Myometrial cell (primary cell): ENCODE data around the gene DLG2. TPM values are rescaled to one million over a fixed set of nuclear protein-coding genes. Genes with fewer than 3 reads are reported as not detected.

Experiments used
- total RNA-seq: library from RNA; depleted of rRNA; stranded (reverse); fragments of >200 nt; gene quantifications from 2 replicates; pipeline ENCODE4 v1.2.3, GENCODE V29; 2015

Gene DLG2
- total RNA-seq = 0.18 TPM in 1 of 2 replicates, not detected in the other

DNA sequence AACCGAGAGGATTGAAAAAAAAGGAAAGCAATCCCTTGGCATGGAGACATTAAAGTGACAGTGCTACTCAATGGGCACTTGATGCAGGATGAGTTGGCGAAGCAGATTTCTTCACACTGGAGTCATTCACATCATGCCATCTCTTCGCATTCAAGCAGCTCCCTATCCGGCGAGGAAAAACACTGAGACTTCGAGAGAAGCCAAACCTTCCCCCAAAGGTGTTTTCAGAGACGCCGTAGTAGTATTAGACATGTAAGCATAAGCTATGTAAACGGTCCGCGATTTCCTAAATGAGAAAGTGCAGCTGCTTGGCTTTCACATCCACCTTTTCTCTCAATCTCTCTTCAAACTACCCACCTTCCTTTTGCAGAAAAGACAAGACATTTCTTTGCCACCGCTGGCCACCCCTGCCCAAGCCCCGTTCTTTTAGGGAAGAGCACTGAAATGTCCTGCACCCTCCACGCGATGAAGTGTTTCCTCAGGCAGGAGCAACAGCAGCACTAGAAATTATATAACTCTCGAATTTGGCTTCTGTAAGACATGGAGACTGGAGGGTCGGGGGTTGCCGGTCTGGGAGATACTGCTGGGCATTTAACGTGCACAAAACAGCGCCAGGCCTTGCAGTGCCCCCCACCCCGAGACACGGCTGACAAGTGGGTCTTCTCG is at the start of gene DLG2:
Gene DLG2 (minus strand): TSS at position 13 of the 666 bp plus-strand sequence.

DNA sequence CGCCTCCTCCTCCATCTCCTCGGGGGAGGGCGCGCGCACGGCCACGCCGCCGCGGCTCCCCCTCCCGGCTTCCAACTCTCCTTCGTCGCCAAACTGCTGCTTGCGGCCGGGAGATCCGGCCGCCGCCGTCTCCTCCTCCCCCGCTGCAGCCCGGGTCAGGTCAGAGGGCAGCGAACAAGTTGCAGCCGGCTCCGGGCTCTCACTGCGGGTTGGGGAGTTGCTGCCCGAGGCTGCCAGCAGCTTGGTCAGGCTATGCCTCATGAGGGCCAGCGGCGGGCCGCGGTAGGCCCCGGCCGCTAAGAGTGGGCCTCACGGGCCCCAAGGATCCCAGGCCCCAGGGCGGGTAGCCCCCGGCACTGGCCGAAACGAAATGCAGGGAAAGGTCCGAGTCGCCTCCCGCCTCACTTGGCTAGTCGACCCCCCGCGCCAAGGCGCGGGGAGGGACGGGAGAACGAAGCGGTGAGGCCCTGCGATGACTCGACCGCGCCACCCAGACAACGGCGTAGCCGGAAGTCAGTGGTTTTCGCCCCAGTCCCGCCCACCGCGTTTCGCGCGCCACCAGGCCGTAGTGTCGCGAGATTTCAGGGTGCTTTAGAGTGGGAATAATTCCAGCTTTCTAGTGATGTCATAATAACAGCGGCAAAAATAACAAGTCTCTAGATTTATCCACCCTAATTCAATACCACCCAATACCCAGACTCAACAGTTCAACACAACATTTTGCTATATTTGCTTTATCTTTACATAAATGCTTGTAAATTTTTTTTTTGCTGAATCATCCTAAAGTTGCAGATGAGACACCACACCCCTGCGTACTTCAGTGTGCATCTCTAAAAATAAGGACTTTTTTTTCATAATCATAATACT is 37.7 kb upstream of the DLG2 start, which contains the start of gene CREBZF:
Gene CREBZF (minus strand): TSS at position 515 of the 867 bp plus-strand sequence. CDS start 254 bp downstream, at position 261.

DNA sequence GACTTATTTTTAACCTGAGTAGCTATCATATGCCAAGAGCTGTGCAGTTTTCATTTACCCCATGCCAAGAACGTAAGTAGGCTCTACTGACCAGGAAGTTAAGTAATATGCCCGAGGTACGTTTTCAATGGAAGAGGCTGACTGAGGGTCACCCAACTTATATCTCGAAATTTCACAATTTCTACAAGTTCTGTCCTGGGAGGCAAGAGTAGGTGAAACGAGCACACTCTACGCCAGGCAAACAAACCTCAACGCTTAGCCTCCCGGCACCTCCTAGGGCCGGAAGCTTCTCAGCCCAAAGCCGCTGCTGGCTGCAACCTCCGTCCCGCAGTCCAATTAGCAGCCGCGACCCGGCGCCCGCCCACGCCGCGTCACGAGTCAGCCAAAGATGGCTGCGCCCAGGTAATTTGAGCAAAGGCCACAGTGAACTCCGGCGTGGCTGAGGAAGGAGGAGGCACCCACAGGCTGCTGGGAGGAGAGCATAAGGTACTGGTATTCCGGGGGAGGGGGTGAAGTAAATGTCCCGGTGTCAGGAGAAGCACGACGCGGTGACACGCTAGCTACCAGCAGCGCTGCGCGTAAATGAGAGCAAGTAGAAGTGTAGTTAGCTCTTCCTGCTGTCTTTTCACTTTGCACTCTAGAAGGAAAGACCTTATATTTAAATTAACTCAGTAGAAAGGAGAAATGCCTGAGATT is 20.6 kb upstream of the DLG2 start, which contains the start of gene TMEM126A:
Gene TMEM126A (plus strand): TSS at position 364 of the 696 bp plus-strand sequence. CDS start 2,289 bp downstream, outside the sequence.

DNA sequence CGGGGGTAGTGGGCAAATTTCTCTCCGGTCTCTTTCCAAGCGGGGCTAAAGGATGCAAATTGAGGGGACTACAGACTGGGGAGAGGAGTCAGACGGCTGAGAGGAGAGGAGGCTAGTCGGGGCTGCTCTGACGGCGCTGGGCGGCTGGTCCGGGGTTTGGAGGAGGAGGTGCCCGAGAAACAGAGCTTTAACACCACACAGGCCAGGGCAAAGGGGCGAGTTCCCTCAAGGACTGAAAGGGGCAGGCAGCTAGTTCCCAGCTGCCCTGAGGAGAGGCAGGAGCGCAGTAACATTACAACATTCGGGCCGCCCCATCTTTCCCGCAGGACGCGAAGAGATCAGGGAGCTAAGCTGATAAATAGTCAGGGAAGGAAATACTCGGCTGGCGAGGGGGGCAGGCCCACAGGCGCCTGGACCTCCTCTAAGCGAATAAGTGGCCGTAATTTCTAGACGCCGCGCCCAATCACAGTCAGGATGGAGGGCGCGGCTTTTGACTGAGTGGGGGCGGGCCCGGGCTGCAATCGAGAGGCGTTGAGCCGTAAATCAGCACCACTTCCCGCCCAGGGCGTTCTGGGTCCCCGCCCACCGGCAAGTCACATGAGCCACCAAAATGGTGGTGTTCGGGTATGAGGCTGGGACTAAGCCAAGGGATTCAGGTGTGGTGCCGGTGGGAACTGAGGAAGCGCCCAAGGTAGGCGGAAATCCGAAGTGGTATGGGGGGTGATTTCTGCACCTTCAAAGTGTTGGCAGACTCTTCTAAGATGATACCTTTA is 1.0 kb upstream of the DLG2 start, which contains the start of gene TMEM126B:
Gene TMEM126B (plus strand): TSS at position 596 of the 773 bp plus-strand sequence. CDS start 15 bp downstream, at position 611.

Other genes starting within 250 kb of the DLG2 start
- gene TMEM126B, start 1.2 kb upstream of the DLG2 start, total RNA-seq = 50.2 and 60.3 TPM in 2 replicates
- 45.0 and 54.2 TPM in 2 replicates for gene TMEM126A, start 20.6 kb upstream of the DLG2 start, total RNA-seq
- 11.5 and 19.6 TPM in 2 replicates for gene CREBZF, start 37.8 kb upstream of the DLG2 start, total RNA-seq
- 2.3 and 4.8 TPM in 2 replicates for gene CCDC89, start 58.9 kb upstream of the DLG2 start, total RNA-seq
- gene SYTL2, start 183.8 kb upstream of the DLG2 start, total RNA-seq = 6.9 and 40.6 TPM in 2 replicates
- not detected in 2 replicates for gene CCDC83, start 228.0 kb upstream of the DLG2 start, total RNA-seq